NCI-H1417 (cell line): ENCODE results near the gene PNN.

Experiments used
- DNase-seq, 3 experiments: peaks; one replicate each; lab custom pipeline; 2025; lab: John Stamatoyannopoulos, UW

PNN gene

GRCh38 chr14:39229601-39230110 is 54.6 kb downstream of the PNN start:
- no peak for DNase-seq

GRCh38 chr14:39230416-39231035 is 55.5 kb downstream of the PNN start:
- no peak for DNase-seq

GRCh38 chr14:39231751-39232553 is 56.9 kb downstream of the PNN start:
- peak in 2 of 3 experiments; percentile 13 to 51 for DNase-seq
